ENCODE data around the gene GJB3. TPM values are rescaled to one million over a fixed set of nuclear protein-coding genes. Genes with fewer than 3 reads are reported as not detected.
"Not testable (repeated sequence)": the region's sequence is repeated elsewhere in the genome, so short reads cannot be mapped to it uniquely, and the experiment has no call there.

The GJB3 gene
- total and polyA plus RNA-seq, 7 experiments from 2014 or later: not detected

DNA sequence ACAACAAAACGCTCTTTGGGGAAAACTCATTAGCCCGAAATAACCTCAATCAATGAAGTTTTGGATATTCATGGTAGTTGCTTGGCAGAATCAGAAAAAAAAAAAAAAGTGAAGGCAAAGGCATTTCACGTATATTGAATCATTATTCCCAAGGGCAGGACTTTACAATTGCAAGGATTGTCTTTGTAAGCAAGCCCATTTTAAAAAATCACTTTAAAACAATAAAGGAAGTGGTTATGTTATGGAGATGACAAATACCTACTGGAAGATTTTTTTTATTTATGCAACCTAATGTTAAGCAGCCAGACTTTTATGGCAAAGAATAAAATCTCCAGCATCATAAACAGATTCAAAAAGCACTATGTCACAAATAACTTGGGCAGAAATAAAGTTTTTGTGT, 12.2 kb upstream of the GJB3 start:
- ChIA-PET POLR2A (no interaction called here), CTCF (no interaction called here)
- H3K9me3 ChIP-seq (ENCODE audit: control insufficient read depth in 2 of 3, low read length in 3 of 3): no peaks in the 10 kb centered on the region
- Mint-ChIP-seq H3K27ac (no peak overlapping the region), H3K36me3 (no peaks in the 10 kb centered on the region), H3K27me3 (peaks cover 0 to under 1% (median 0%) of the 10 kb centered on the region in 5 donors), H3K4me1 (no peaks in the 10 kb centered on the region), H3K4me3 (no peak overlapping the region), H3K9me3 (no peaks in the 10 kb centered on the region)
- H3K4me3 ChIP-seq (ENCODE audit: low read length): no peak overlapping the region
- no peaks in the 10 kb centered on the region for H3K36me3 ChIP-seq (ENCODE audit: control insufficient read depth in 2 of 3, insufficient read depth in 3 of 3, low read length in 3 of 3)
- DNase-seq (no peak), ATAC-seq (no peak)
- no peak overlapping the region for H3K27ac ChIP-seq (ENCODE audit: low read depth, low read length)
- intact Hi-C loops (cut with micrococcal nuclease): no loop called here
- H3K4me1 ChIP-seq (ENCODE audit: control insufficient read depth in 2 of 2, insufficient read depth in 2 of 2, low read length in 2 of 2): no peaks in the 10 kb centered on the region
- H3K27me3 ChIP-seq (ENCODE audit: control insufficient read depth in 2 of 2, insufficient read depth in 2 of 2, low read length in 2 of 2): no peaks in the 10 kb centered on the region

DNA sequence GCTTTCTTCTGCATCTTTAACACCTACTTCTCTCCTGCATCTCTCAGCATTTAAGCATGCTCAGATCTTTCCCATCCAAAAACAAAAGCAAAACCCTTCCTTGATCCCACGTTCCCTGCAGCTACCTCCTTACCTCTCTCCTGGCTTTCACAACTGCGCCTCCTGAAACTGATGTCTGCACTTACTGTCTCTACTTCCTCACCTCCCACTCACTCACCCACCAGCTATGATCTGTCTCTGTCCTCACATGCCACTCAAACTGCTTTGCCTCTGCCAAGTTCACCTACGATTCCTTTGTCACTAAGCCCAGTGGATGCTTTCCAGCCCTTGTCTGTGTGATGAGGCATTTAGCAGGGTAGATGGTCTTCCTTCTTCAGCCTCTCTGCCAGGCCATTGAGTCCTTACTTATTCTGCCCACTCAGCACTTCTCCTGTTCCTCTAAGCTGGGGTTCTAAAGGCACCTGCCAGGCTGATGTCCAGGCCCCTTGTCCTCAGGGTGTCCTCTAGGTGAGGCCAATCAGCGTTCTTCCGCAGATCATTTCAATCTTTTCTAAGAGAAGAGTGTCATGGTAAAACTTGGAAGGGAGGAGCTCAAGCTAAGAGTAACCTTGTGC, 10.0 kb upstream of the GJB3 start:
- no peaks in the 10 kb centered on the region for H3K4me1 ChIP-seq (ENCODE audit: control insufficient read depth in 2 of 2, insufficient read depth in 2 of 2, low read length in 2 of 2)
- Mint-ChIP-seq H3K4me1 (no peaks in the 10 kb centered on the region), H3K4me3 (no peak overlapping the region), H3K27me3 (peaks cover 0 to 5% (median 0%) of the 10 kb centered on the region in 5 donors), H3K36me3 (no peaks in the 10 kb centered on the region), H3K9me3 (no peaks in the 10 kb centered on the region), H3K27ac (no peak overlapping the region)
- H3K36me3 ChIP-seq (ENCODE audit: control insufficient read depth in 2 of 3, insufficient read depth in 3 of 3, low read length in 3 of 3): no peaks in the 10 kb centered on the region
- ChIA-PET POLR2A (no interaction called here), CTCF (no interaction called here)
- ATAC-seq (no peak), DNase-seq (no peak)
- no peaks in the 10 kb centered on the region for H3K9me3 ChIP-seq (ENCODE audit: control insufficient read depth in 2 of 3, low read length in 3 of 3)
- intact Hi-C loops (cut with micrococcal nuclease): no loop called here
- H3K27me3 ChIP-seq (ENCODE audit: control insufficient read depth in 2 of 2, insufficient read depth in 2 of 2, low read length in 2 of 2): no peaks in the 10 kb centered on the region
- no peak overlapping the region for H3K27ac ChIP-seq (ENCODE audit: low read depth, low read length)
- H3K4me3 ChIP-seq (ENCODE audit: low read length): no peak overlapping the region

DNA sequence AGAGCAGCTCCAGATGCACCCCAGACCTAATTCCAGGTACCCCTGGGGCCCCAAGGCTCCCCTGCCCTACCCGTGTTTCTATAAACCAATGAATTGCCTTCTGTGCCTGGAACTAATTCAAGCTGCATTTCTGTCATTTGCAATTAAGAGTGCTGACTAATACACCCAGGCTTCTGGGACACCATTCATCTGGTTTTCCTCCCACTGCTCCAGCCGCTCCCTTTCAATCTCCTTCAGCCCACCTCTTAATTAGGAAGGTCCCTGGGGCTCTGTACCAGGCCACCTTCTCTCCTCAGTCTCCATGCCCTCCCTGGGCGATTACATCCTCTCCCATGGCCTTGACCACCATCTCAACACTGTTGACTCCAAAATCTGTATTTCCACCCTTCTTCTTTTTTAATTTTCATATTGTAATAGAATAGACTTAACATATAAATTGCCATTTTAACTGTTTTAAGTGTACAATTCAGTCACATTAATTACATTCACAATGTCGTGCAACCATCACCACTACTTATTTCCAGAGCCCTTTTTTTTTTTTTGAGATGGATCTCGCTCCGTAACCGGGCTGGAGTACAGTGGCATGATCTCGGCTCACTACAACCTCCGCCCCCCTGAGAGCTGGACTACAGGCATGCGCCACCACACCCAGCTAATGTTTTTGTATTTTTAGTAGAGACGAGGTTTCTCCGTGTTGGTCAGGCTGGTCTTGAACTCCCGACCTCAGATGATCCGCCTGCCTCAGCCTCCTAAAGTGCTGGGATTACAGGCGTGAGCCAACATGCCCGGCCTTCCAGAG, 9.2 kb upstream of the GJB3 start:
- Mint-ChIP-seq H3K36me3 (no peaks in the 10 kb centered on the region), H3K27ac (no peak overlapping the region), H3K4me3 (no peak overlapping the region), H3K4me1 (no peaks in the 10 kb centered on the region), H3K9me3 (no peaks in the 10 kb centered on the region), H3K27me3 (peaks cover 0 to 5% (median 0%) of the 10 kb centered on the region in 5 donors)
- Histone ChIP-seq H3K9me3 (ENCODE audit: control insufficient read depth in 2 of 3, low read length in 3 of 3) (no peaks in the 10 kb centered on the region), H3K4me3 (ENCODE audit: low read length) (no peak overlapping the region), H3K27ac (ENCODE audit: low read depth, low read length) (no peak overlapping the region), H3K4me1 (ENCODE audit: control insufficient read depth in 2 of 2, insufficient read depth in 2 of 2, low read length in 2 of 2) (no peaks in the 10 kb centered on the region), H3K36me3 (ENCODE audit: control insufficient read depth in 2 of 3, insufficient read depth in 3 of 3, low read length in 3 of 3) (no peaks in the 10 kb centered on the region), H3K27me3 (ENCODE audit: control insufficient read depth in 2 of 2, insufficient read depth in 2 of 2, low read length in 2 of 2) (no peaks in the 10 kb centered on the region)
- ATAC-seq: no peak
- intact Hi-C loops (cut with micrococcal nuclease): no loop called here
- ChIA-PET POLR2A (no interaction called here), CTCF (no interaction called here)
- no peak for DNase-seq

DNA sequence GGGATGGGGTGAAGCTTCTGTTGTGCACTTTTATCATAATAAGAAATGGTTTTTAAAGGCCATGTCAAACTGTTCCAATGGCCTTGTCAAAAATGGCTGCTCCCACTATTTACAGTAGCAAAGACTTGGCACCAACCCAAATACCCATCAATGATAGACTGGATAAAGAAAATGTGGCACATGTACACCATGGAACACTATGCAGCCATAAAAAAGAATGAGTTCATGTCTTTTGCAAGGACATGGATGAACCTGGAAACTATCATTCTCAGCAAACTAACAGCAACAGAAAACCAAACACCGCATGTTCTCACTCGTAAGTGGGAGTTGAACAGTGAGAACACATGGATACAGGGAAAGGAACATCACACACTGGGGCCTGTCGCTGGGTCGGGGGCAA, 7.9 kb upstream of the GJB3 start:
- CTCF ChIA-PET; DNase-seq; H3K4me3 Mint-ChIP-seq; POLR2A ChIA-PET; H3K9me3 Mint-ChIP-seq; H3K27ac Mint-ChIP-seq; intact Hi-C loops (cut with micrococcal nuclease); H3K36me3 ChIP-seq (ENCODE audit: control insufficient read depth in 2 of 3, insufficient read depth in 3 of 3, low read length in 3 of 3); H3K27ac ChIP-seq (ENCODE audit: low read depth, low read length); ATAC-seq; H3K36me3 Mint-ChIP-seq; H3K4me1 Mint-ChIP-seq; H3K9me3 ChIP-seq (ENCODE audit: control insufficient read depth in 2 of 3, low read length in 3 of 3); H3K4me3 ChIP-seq (ENCODE audit: low read length); H3K27me3 ChIP-seq (ENCODE audit: control insufficient read depth in 2 of 2, insufficient read depth in 2 of 2, low read length in 2 of 2); H3K4me1 ChIP-seq (ENCODE audit: control insufficient read depth in 2 of 2, insufficient read depth in 2 of 2, low read length in 2 of 2): not testable (repeated sequence)
- H3K27me3 Mint-ChIP-seq: peaks cover 7 to 10% (median 9%) of the 10 kb centered on the region in 5 donors

DNA sequence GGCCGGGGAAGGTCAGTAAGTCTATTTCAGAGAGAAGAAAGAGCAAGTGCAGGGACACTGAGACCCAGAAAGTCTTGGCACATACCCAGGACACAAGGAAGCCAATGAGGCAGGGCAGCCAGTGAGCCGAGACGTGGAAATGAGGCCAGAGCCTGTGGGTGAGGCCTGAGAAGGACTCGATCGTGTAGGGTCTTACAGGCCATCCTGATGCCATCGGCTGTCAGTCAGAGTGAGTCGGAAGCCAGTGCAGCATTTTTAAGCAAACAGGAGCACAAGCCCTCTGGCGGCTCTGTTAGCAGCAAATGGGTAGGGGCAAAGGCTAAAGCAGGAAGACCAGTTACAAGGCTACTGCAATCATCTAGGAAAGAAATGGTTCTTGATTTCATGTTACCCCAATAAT, 6.1 kb upstream of the GJB3 start:
- DNase-seq: no peak
- no peaks in the 10 kb centered on the region for H3K36me3 Mint-ChIP-seq
- CTCF ChIA-PET: no interaction called here
- Histone ChIP-seq H3K27ac (ENCODE audit: low read depth, low read length) (no peak overlapping the region), H3K27me3 (ENCODE audit: control insufficient read depth in 2 of 2, insufficient read depth in 2 of 2, low read length in 2 of 2) (no peaks in the 10 kb centered on the region), H3K4me1 (ENCODE audit: control insufficient read depth in 2 of 2, insufficient read depth in 2 of 2, low read length in 2 of 2) (no peaks in the 10 kb centered on the region), H3K9me3 (ENCODE audit: control insufficient read depth in 2 of 3, low read length in 3 of 3) (no peaks in the 10 kb centered on the region), H3K4me3 (ENCODE audit: low read length) (no peak overlapping the region), H3K36me3 (ENCODE audit: control insufficient read depth in 2 of 3, insufficient read depth in 3 of 3, low read length in 3 of 3) (no peaks in the 10 kb centered on the region)
- no peaks in the 10 kb centered on the region for H3K4me1 Mint-ChIP-seq
- H3K9me3 Mint-ChIP-seq: no peaks in the 10 kb centered on the region
- peaks cover 23 to 29% (median 26%) of the 10 kb centered on the region in 5 donors for H3K27me3 Mint-ChIP-seq
- H3K4me3 Mint-ChIP-seq: no peak overlapping the region
- no peak overlapping the region for H3K27ac Mint-ChIP-seq
- POLR2A ChIA-PET: no interaction called here
- intact Hi-C loops (cut with micrococcal nuclease): no loop called here
- no peak for ATAC-seq

DNA sequence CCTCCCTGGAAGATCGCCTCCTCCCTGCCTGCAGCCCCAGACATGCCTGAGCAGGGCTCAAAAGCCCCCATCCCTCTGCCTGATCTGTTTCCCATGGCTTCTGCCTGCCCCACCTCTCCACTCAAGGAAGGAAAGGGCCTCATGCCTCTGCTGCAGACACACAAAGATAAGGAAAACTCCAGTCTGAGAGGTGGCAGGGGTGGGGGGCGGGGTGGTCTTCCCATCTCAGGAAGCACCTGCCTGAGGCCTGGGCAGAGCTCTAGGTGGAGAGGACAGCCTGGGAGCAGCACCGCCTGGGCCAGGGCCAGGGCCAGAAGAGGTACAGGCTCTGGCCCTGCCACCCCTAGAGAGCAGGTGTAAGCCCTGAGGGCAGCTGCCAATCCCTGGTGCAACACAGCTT, 4.1 kb upstream of the GJB3 start:
- Histone ChIP-seq H3K36me3 (ENCODE audit: control insufficient read depth in 2 of 3, insufficient read depth in 3 of 3, low read length in 3 of 3) (no peaks in the 10 kb centered on the region), H3K9me3 (ENCODE audit: control insufficient read depth in 2 of 3, low read length in 3 of 3) (no peaks in the 10 kb centered on the region), H3K4me1 (ENCODE audit: control insufficient read depth in 2 of 2, insufficient read depth in 2 of 2, low read length in 2 of 2) (no peaks in the 10 kb centered on the region), H3K4me3 (ENCODE audit: low read length) (no peak overlapping the region), H3K27me3 (ENCODE audit: control insufficient read depth in 2 of 2, insufficient read depth in 2 of 2, low read length in 2 of 2) (no peaks in the 10 kb centered on the region), H3K27ac (ENCODE audit: low read depth, low read length) (no peak overlapping the region)
- ATAC-seq: no peak
- intact Hi-C loops (cut with micrococcal nuclease): no loop called here
- no peak overlapping the region for H3K4me3 Mint-ChIP-seq
- CTCF ChIA-PET: no interaction called here
- H3K4me1 Mint-ChIP-seq: peaks cover 0 to 1% (median 0%) of the 10 kb centered on the region in 7 donors
- no peaks in the 10 kb centered on the region for H3K9me3 Mint-ChIP-seq
- no peak for DNase-seq
- POLR2A ChIA-PET: no interaction called here
- H3K27ac Mint-ChIP-seq: no peak overlapping the region
- H3K36me3 Mint-ChIP-seq: no peaks in the 10 kb centered on the region
- peaks cover 29 to 37% (median 34%) of the 10 kb centered on the region in 5 donors for H3K27me3 Mint-ChIP-seq
